Measurements from ENCODE around the gene SLC50A1.

DNA sequence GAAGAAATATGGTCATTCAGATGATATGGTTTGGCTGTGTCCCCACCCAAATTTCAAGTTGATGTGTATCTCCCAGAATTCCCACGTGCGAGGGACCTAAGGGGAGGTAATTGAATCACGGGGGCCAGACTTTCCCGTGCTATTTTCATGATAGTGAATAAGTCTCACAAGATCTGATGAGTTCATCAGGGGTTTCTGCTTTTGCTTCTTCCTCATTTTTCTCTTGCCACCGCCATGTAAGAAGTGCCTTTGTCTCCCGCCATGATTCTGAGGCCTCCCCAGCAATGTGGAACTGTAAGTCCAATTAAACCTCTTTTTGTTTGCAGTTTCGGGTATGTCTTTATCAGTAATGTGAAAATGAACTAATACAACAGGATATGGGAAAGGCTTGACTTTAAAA lies 6.1 kb downstream of the SLC50A1 start:
- TF ChIP-seq, protein P1, sequence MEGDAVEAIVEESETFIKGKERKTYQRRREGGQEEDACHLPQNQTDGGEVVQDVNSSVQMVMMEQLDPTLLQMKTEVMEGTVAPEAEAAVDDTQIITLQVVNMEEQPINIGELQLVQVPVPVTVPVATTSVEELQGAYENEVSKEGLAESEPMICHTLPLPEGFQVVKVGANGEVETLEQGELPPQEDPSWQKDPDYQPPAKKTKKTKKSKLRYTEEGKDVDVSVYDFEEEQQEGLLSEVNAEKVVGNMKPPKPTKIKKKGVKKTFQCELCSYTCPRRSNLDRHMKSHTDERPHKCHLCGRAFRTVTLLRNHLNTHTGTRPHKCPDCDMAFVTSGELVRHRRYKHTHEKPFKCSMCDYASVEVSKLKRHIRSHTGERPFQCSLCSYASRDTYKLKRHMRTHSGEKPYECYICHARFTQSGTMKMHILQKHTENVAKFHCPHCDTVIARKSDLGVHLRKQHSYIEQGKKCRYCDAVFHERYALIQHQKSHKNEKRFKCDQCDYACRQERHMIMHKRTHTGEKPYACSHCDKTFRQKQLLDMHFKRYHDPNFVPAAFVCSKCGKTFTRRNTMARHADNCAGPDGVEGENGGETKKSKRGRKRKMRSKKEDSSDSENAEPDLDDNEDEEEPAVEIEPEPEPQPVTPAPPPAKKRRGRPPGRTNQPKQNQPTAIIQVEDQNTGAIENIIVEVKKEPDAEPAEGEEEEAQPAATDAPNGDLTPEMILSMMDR (IDR thresholded peaks at IDR 0.05; ENCODE audit: insufficient read depth, low read length, poor library complexity, severe bottlenecking), result no peak
- TF ChIP-seq EZH2phosphoT487 (conservative IDR thresholded peaks at IDR 0.05; ENCODE audit: low read length), result no peak
